HG02610 (cell line): ENCODE data around the gene TSPAN13.
"Not testable (repeated sequence)": the region's sequence is repeated elsewhere in the genome, so short reads cannot be mapped to it uniquely, and the experiment has no call there.

ENCODE experiments used
- ATAC-seq: cut with Tn5 transposase; IDR thresholded peaks from one replicate; pipeline ENCODE4 v1.9.1; 2021; ENCODE audit warnings: mild to moderate bottlenecking, moderate library complexity; ENCODE audit not compliant: unreplicated experiment

TSPAN13 gene

GRCh38 chr7:16740623-16740953 lies 13.0 kb upstream of the TSPAN13 start:
- no peak for ATAC-seq

- ATAC-seq, result no peak
Measured at GRCh38 chr7:16740996-16741395, 12.6 kb upstream of the TSPAN13 start.

- no peak for ATAC-seq
Measured at GRCh38 chr7:16741676-16742075, 11.9 kb upstream of the TSPAN13 start.

GRCh38 chr7:16742547-16742946 lies 11.0 kb upstream of the TSPAN13 start:
- no peak for ATAC-seq

- no peak for ATAC-seq
Measured at GRCh38 chr7:16743236-16743635, 10.3 kb upstream of the TSPAN13 start.

- no peak for ATAC-seq
Measured at GRCh38 chr7:16744518-16745250, 8.9 kb upstream of the TSPAN13 start.

- ATAC-seq, result no peak
Measured at GRCh38 chr7:16745645-16746044, 7.9 kb upstream of the TSPAN13 start.

GRCh38 chr7:16747102-16747501 lies 6.5 kb upstream of the TSPAN13 start:
- no peak for ATAC-seq

GRCh38 chr7:16753932-16754855 lies 639 bp downstream of the TSPAN13 start:
- ATAC-seq, result no peak

GRCh38 chr7:16754856-16755317 lies 1.3 kb downstream of the TSPAN13 start:
- ATAC-seq, result no peak

GRCh38 chr7:16755397-16755796 lies 1.8 kb downstream of the TSPAN13 start:
- ATAC-seq, result no peak

- no peak for ATAC-seq
Measured at GRCh38 chr7:16758036-16758435, 4.5 kb downstream of the TSPAN13 start.

- ATAC-seq, result no peak
Measured at GRCh38 chr7:16758631-16759611, 5.4 kb downstream of the TSPAN13 start.

- no peak for ATAC-seq
Measured at GRCh38 chr7:16759840-16760239, 6.3 kb downstream of the TSPAN13 start.

- no peak for ATAC-seq
Measured at GRCh38 chr7:16762177-16762576, 8.6 kb downstream of the TSPAN13 start.

GRCh38 chr7:16764942-16765341 lies 11.4 kb downstream of the TSPAN13 start:
- ATAC-seq, result no peak

GRCh38 chr7:16765436-16765859 lies 11.9 kb downstream of the TSPAN13 start:
- no peak for ATAC-seq

- ATAC-seq, result not testable (repeated sequence)
Measured at GRCh38 chr7:16769994-16770393, 16.4 kb downstream of the TSPAN13 start.

- no peak for ATAC-seq
Measured at GRCh38 chr7:16770657-16771329, 17.2 kb downstream of the TSPAN13 start.

GRCh38 chr7:16773326-16773725 lies 19.8 kb downstream of the TSPAN13 start:
- no peak for ATAC-seq
